NCI-H1048 (cell line): Measurements from ENCODE around the gene GMDS.

ENCODE experiments used
- DNase-seq: peaks from one replicate; lab custom pipeline; 2025; lab: John Stamatoyannopoulos, UW

GMDS gene

GRCh38 chr6:2133716-2134310 lies 111.6 kb downstream of the GMDS start:
- no peak for DNase-seq

GRCh38 chr6:2132916-2133315 lies 112.5 kb downstream of the GMDS start:
- DNase-seq: no peak

DNA sequence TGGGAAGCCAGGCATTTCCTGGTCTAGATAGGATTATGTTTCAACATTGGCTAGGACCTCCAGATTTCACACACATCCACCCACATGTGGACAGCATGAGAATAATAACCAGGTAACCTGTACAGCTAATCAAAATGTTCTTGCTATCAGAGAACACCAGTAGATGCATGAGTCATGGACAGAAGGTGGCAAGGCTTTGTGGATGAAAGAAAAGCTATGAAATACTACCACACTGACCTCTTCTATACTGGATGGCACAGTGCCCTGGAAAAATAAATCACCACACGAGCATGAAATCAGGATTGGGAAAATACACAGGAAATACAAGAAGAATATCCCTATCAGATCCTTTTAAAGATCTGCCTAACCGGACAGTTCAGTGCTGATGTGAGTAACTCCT lies 113.0 kb downstream of the GMDS start:
- DNase-seq: no peak

GRCh38 chr6:2129182-2129621 lies 116.2 kb downstream of the GMDS start:
- DNase-seq: no peak

GRCh38 chr6:2127484-2127911 lies 117.9 kb downstream of the GMDS start:
- no peak for DNase-seq

- DNase-seq: no peak
Measured at GRCh38 chr6:2126351-2126750, 119.1 kb downstream of the GMDS start.

DNA sequence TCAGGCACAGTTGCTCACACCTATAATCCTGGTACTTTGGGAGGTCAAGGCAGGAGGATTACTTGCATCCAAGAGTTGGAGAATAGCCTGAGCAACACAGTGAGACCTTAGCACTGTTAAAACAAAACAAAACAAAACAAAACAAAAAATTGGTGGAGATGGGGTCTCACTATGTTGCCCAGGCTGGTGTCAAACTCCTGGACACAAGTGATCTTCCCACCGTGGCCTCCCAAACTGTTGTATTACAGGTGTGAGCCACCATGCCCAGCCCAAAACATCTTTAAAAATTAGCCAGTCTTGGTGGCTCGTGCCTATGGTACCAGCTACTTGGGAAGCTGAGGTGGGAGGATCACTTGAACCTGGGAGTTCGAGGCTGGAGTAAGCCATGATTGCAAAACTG lies 120.2 kb downstream of the GMDS start:
- no peak for DNase-seq

DNA sequence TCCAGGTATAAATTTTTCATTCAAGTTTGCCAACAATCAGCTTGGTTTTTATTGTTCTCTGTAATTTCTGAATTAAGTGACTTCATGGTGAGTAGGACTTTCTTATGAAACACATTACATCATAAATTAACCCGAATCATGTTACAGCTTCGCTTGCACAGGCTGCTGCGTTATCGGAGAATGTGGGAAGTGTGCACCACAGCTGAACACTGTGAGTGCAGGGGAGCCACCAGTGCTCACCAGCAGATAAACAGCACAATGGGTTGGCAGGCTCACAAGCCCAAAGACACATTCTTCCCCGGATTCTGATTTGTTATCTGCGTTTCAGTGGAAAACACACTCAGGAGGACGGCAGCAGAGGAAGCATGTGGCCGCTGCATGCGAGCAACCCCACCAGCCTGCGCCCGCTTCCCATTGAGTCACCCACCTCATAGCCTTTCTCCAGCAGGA lies 121.1 kb downstream of the GMDS start:
- no peak for DNase-seq

DNA sequence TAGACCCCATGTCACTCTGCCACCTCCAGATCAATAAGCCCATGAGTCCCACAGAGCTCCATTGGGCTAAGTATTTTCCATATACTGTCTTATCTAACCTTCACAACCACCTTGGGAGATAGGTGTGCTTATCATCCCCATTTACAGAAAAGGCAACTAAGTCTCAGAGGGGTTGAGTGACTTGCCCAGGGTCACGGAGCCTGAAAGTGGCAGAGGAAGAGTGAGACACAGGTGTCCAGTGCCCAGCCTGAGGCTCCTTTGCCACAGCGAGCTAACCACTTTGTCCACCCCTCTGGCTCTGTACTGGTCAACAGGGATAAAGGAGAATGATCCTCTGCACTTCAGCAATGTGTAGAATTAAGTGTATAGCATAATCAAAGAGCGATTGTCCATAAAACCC lies 124.5 kb downstream of the GMDS start:
- DNase-seq: no peak

DNA sequence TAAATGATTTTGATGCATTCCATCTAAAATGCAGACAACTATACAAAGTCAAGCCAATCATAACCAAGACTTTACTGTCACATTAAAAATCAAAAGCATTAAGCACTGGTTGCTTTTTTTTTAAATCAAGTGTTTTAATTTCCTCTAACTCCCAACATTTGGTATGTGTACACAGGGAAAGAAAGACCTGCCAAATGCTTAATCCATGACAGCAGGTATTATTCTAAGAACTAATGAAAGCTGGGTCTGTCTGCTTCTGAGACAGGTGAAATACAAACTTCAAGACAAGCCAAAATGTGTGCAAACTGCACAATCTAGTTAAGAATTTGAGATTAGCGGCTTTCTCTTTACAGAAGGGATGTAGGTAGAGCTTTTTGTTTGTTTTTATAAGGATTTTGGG lies 126.1 kb downstream of the GMDS start:
- DNase-seq: no peak

- DNase-seq: no peak
Measured at GRCh38 chr6:2118136-2118535, 127.3 kb downstream of the GMDS start.

GRCh38 chr6:2117447-2117846 lies 128.0 kb downstream of the GMDS start:
- DNase-seq: no peak

DNA sequence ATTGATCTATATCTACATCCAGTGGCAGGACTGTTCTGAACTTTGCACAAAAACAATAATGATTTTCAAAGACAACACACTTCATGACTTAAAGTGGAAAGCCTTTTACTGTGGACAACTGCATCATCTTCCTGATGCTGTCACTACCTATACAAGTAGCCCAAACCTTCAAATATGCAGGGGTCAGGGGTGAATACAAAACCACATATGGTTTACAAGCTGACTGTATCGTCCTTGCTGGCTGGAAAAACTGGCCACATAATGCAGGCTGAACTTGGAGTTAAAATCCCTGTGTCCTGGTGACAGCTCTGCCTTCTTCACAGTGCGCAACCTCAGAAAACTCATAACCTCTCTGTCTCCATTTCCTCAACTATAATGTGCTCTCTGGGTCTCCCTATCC lies 128.9 kb downstream of the GMDS start:
- no peak for DNase-seq

DNA sequence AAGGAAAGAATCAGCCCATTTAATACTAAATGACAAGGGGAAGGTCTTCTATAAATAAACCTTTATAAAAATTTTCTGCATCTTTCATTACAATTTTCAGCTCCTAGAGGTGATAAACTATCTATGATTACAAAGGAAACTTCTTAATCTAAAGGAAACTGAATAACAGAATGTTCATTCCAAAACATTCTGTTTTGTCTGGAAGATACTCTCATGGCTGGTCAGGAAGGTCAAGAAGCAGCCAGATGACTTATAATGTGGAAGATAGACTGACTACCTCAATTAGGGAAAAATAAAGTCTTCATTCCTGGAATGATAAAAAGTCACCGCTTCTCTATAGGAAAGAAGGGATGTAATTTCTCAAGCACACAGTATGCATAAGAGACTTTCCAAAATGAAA lies 131.3 kb downstream of the GMDS start:
- DNase-seq: no peak

DNA sequence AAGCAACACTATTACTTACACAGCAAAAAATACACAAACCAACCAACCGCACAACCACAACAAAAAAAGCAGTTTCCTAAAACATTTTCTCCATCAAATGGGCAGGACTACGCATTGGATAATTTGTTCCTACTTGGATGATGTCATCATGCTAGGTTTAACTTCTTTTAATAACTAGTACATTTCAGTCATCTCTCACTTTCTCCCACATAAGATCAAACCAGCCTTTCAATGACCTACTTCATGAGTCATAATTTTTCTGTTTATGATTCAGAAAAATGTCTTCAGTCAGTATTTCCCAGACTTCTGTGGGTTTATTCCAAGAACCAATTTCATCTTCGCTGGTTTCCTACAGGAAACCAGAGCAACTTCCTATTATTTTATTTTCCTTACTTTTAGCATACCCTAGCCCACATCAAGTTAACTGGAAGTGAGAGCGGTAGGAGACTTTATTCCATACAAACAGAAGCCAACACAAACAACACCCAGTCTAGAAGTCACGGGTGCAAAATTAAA lies 134.2 kb downstream of the GMDS start:
- DNase-seq: no peak

GRCh38 chr6:2110504-2110903 lies 134.9 kb downstream of the GMDS start:
- DNase-seq: no peak

GRCh38 chr6:2109796-2110195 lies 135.6 kb downstream of the GMDS start:
- DNase-seq: no peak

GRCh38 chr6:2108700-2109306 lies 136.6 kb downstream of the GMDS start:
- DNase-seq: no peak

DNA sequence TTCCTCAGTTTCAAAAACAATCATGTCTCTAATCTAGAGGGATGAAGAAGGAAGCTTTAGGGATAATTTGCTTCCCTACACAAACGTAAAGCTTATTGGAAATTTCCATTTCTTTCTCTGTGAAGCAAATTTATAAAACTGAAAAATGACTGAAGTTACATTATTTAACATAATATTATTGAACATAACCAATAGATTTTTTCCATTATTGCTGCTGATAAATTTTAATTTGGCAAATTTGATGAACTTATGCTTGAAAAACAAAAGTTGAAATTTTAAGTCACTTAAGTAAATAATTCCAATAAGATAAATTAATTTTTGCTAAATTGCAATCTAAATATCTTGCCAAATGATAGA lies 140.9 kb downstream of the GMDS start:
- no peak for DNase-seq

DNA sequence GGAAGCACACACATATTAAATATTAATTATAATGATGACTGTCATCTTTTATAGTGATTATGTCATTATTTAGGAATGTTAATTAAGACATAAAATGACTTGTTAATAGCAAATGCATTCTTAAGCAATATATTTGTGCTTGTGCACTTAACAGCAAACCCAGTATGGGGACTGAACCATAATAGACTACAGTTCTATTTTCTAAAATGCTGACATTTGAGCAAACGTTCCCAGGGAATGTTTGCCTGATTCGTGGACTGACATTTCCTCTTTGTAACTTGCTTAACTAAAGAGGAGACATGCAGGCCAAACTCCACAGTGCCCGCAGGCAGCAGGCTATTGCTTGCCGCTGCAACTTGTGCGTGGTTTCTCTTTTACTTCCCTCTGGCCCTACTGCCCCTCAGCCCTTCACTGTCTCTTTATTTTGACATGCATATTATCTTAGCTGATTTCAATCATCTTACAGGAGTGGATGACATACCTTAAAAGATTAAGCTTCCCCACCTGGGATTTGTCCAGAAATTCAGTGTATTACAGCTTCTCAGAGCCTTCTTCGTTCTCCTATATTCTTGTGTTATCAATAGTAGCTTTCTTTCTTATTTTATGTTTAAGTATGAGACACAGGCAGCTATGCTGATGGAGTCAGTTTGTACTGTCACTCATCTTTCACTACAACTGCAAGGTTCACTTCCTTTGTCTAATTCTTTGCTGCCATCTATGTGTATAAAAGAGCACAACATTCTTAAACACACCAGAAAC lies 141.5 kb downstream of the GMDS start:
- no peak for DNase-seq

DNA sequence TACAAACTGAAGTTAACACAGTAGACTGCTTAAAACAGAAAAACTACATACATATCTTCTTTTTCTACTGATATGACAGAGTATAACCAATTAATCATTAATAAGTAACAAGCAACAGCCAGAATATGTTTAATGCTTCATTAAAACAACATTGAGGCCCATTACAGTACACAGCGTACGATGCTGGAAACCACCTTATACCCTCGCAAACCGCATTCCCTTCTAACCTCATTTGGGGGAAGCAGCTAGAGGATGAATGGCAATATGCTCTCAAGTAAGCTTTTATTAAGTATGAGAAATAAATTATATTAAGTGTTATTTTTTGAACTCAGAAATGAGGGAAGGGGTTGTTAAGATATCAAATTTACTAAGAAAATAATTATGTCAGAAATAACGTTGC lies 142.4 kb downstream of the GMDS start:
- DNase-seq: no peak

DNA sequence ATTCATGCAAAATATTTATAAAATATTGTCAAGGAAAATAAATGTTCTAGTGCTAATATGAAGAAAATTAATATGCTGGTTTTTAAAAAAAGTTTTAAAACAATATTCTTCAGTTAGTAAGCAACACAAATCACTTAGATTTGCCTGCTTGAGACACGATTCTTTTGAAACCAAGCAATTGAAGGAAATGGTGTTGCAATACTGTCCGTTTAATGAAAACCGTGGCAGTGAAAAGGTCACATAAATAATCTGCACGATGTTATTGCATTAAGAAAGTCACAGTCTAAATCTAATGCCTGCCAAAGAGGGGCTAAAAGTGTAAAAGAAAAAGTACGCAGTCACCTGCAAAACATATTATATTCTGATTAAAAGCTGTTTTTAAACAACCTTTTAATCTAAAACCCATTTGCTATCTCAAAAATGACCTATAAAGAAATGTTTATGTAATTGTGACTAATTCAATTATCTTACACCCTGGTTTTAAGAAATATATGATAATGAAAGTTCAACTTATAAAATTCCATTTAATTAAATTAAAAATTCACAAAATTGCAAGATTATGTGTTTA lies 143.0 kb downstream of the GMDS start:
- DNase-seq: no peak

DNA sequence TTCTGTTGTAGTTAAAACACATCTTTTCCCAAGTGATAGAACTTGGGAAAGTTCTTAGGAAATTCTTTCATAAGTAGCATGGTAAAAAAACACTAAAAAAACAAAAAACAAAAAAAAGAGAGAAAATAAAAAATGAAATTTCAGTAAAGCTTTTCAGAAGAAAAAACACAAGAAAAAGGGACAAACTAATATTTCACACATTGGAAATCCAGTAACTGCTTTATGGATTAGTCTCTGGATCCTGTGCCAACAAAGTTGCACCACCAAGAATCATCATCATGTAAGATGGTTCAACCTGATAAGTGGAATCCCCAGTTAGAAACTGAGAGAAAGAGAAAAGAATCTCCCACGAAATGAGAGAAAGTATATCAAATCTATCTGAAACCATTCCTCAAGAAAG lies 144.2 kb downstream of the GMDS start:
- no peak for DNase-seq
